Gastrocnemius medialis (tissue), 4 donors: Measurements from ENCODE around the gene SH3BP5.

ENCODE experiments used
- CTCF ChIP-seq, 5 experiments: fragments of 450-650 bp in 3 of 5; fragments of 200-600 bp in 2 of 5; sonication (generic) in 2 of 5; IDR thresholded peaks in 4 of 5; conservative IDR thresholded peaks in 1 of 5; 1 replicate in 4 of 5; 2 replicates in 1 of 5; pipeline ENCODE4 v1.5.1; 2016 to 2019; ENCODE audit warnings: antibody characterized with exemption in 5 of 5, mild to moderate bottlenecking in 3 of 5, moderate library complexity in 3 of 5
- POLR2A ChIP-seq, 2 donors: fragments of 450-650 bp; IDR thresholded peaks; one replicate each; pipeline ENCODE4 v1.6.1; 2017; ENCODE audit warnings: antibody characterized with exemption in 2 of 2, mild to moderate bottlenecking in 2 of 2, moderate library complexity in 2 of 2

- TF ChIP-seq CTCF (IDR thresholded peaks at IDR 0.05 in 4 of 5, conservative IDR thresholded peaks at IDR 0.05 in 1 of 5) (peak; percentile 94 to 97 (median 96)), POLR2A (IDR thresholded peaks at IDR 0.05) (no peak)
These were observed 64.3 kb downstream of the SH3BP5 start for GRCh38 chr3:15268033-15268631.
